HG02571 (cell line): Measurements from ENCODE around the gene TAF1C.
"Not testable (repeated sequence)": the region's sequence is repeated elsewhere in the genome, so short reads cannot be mapped to it uniquely, and the experiment has no call there.

Experiments used
- ATAC-seq: cut with Tn5 transposase; IDR thresholded peaks from one replicate; pipeline ENCODE4 v1.9.1; 2021; ENCODE audit warnings: mild to moderate bottlenecking, moderate library complexity; ENCODE audit not compliant: unreplicated experiment

Gene TAF1C, protein sequence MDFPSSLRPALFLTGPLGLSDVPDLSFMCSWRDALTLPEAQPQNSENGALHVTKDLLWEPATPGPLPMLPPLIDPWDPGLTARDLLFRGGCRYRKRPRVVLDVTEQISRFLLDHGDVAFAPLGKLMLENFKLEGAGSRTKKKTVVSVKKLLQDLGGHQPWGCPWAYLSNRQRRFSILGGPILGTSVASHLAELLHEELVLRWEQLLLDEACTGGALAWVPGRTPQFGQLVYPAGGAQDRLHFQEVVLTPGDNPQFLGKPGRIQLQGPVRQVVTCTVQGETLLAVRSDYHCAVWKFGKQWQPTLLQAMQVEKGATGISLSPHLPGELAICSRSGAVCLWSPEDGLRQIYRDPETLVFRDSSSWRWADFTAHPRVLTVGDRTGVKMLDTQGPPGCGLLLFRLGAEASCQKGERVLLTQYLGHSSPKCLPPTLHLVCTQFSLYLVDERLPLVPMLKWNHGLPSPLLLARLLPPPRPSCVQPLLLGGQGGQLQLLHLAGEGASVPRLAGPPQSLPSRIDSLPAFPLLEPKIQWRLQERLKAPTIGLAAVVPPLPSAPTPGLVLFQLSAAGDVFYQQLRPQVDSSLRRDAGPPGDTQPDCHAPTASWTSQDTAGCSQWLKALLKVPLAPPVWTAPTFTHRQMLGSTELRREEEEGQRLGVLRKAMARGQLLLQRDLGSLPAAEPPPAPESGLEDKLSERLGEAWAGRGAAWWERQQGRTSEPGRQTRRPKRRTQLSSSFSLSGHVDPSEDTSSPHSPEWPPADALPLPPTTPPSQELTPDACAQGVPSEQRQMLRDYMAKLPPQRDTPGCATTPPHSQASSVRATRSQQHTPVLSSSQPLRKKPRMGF

DNA sequence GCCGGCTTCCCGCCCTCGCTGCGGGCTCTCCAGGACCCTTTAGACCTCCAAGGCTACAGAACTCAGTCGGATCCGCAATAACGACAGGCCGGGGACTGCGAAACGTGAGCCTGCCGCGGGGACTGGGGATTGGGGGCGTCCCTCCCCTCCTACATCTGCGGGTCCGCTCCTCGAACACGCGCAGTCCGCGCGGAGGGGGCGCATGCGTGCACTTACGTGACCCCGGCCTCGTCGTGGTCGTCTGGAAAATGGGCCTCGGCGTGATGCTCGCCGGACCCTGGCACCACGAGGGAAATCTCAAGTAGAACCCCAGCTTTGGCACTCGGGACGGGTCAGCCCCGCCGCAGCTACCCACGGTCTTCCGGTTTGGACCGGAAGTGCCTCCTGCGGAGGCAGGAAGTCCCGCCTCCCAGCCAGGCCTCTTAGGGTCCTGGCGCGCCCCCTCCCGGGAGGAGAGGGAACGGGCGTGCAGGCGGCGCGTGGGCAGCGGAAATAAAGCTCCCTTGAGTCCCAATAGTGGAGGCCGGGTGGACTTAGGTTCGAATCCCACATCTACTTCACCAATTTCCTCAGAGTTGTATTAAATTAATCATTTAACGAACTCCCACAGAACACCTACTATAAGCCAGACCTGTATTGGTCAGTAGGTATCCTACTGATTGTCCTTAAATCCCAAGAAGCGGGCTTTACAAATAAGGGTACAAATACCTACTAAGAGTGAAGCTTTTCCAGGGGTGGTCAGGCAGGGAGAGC is at the start of gene TAF1C:
Gene TAF1C (minus strand): TSS at position 373 of the 753 bp plus-strand sequence. CDS start 2,069 bp downstream, outside the sequence.
- peak; percentile 94 for ATAC-seq

- ATAC-seq: no peak
Observed at GRCh38 chr16:84234321-84235241, 47.7 kb upstream of the TAF1C start.

DNA sequence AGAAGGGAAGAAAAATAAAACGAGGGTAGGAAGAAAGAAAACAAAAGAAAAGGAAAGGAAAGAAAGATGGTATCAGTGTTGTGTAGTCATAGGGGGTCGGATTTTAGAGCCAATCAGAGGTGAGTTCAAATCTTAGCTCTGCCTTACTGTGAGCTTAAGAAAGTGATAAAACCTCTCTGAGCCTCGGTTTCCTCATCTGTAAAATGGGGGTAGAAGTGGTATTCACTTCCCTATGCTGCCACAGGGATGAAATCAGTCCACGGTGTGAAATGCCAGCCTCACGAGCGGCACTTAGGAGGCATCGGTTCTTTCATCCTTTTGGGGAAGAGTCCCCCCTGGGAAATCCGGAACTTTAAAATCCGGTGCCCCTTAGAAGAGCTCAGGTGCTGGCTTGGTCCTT is 46.9 kb upstream of the TAF1C start:
- no peak for ATAC-seq

- ATAC-seq: no peak
Observed at GRCh38 chr16:84232969-84233368, 46.1 kb upstream of the TAF1C start.

GRCh38 chr16:84232060-84232459 is 45.2 kb upstream of the TAF1C start:
- no peak for ATAC-seq

DNA sequence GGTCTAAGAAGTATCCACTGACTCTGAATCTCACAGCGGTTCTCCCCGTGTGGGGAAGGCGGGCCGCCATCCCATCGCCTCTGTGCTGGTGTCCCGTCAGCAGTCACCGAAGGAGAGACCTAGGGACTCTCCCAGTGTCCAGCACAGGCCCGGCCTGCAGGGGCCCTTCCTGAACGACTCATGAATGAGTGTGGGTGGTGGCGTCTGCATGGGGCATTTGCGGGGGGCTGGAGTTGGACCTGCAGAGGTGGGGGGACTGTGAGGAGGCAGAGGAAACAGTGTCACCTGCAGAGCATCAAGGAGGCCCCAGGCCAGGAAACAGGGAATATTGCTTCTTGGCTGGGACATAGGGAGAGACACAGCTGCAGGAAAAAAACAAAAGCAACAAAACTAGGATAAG is 42.6 kb upstream of the TAF1C start:
- no peak for ATAC-seq

DNA sequence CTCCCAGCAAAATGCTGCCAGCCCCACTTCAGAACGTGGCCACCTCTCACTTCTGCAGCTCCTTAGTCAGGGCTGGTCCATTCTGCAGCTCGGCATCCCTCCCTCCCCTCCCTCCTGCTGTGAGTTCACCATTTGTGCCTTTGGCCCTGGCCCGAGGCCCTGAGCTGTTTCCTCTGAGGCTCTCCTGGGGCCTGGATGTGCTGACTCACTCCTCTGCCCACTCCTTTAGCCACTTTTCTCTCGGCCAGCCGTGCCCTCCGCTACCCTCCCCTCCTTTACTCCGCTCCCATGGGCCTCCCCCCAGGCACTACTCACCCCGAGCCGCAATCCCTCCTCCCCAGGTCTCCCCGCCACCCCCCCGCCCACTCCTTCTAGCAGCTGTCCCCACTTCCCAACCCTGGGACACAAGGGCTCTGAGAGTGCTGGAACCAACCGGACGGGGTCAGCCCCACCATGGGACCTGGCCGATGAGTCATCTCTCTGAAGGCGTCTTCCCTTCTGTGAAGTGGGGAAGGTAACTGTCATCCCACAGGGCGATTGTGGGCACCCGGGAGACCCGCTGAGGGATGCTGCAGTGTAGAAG is 41.5 kb upstream of the TAF1C start:
- no peak for ATAC-seq

GRCh38 chr16:84227548-84227947 is 40.7 kb upstream of the TAF1C start:
- ATAC-seq: no peak

DNA sequence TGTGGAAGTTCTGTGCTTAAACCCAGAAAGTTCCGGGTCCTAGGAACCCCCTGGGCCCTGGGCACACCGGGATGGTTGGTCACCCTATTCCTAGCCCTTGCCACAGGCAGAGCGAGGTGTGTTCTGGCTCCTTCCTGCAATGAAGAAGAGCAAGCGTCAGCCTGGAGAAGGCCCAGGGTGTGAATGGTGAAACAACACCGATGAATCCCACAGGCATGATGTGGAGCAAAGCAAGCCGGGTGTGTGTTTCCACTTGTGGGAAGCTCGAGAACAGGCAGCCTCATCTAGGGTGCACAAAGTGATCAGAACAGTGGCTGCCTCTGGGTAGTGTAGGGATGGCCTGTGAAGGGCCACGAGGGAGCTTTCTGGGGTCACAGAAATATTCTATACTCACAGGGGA is 39.2 kb upstream of the TAF1C start:
- no peak for ATAC-seq

DNA sequence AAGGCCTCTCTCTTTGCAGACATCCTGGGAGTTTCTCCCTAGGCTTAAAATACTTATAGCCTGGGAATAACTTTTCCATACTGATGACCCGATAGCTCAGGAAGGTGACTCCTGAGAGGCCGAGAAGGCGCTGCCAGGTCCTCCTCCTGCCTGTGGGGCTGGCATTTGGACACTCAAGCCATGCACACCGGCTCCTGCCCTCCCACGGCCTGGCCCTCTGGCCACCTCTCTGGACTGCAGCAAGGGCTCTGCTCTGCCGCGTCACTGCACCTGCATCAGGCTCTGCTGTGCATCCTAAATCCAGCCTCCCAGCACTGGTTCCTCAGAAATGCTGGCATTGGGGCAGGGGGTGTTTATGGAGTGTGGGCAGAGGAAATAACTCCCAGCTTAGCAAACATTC is 38.7 kb upstream of the TAF1C start:
- ATAC-seq: no peak

DNA sequence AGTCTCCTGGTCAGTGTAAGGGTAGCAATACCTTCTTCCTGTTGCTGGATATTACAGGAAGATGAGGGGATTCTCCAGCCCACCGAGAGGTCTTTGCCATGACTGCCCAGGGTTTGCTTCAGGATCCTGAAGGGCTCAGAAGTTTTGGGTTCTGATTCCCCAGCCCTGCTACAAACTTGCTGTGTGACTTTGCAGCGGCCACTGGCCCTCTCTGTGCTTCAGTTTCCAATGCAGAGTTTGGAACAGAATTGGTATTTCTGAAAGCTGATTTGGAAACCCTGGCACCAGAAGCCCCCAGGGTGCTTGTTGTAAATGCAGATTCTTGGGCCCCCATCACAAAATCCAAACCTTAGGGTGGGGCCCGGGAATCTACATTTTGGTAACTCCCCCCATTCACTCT is 38.3 kb upstream of the TAF1C start:
- ATAC-seq: no peak

DNA sequence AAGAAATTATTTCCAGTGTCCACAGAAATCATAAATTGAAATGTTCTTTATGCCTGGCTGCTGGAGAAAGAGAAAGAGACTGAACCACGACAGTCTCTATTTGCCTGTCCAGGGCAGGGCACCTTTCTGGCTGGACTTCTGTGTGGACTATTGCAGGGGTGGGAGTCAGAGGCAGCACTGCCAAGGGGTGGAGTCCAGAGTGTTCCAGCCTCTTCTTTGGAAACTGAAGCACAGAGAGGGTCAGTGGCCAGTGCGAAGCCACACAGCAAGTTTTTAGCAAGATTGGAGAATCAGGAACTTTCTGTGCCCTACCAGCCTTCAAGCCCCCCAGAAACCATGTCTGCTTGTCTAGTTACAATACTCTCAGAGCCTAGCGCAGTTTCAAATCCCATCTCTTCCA is 37.7 kb upstream of the TAF1C start:
- ATAC-seq: no peak

GRCh38 chr16:84223456-84223855 is 36.6 kb upstream of the TAF1C start:
- no peak for ATAC-seq

DNA sequence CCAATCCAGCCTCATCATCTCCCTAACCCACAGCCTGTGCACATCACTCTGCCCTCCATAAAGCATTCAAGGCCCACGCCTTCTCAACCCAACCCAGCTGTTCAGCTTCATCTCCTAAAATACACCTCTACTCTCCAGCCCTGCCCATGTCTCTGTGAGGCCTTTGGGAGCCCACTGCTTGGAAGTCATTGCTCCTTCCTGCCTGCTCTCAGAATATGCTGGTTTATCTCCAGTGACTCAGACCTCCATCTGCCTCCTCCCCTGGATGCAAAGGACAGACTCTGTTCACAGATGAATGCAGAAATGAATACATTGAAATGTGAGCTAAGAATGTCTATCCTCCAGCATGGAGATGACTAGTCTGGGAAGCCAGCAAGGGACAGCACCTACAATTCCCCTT is 34.0 kb upstream of the TAF1C start:
- ATAC-seq: no peak

GRCh38 chr16:84218956-84219355 is 32.1 kb upstream of the TAF1C start:
- no peak for ATAC-seq

DNA sequence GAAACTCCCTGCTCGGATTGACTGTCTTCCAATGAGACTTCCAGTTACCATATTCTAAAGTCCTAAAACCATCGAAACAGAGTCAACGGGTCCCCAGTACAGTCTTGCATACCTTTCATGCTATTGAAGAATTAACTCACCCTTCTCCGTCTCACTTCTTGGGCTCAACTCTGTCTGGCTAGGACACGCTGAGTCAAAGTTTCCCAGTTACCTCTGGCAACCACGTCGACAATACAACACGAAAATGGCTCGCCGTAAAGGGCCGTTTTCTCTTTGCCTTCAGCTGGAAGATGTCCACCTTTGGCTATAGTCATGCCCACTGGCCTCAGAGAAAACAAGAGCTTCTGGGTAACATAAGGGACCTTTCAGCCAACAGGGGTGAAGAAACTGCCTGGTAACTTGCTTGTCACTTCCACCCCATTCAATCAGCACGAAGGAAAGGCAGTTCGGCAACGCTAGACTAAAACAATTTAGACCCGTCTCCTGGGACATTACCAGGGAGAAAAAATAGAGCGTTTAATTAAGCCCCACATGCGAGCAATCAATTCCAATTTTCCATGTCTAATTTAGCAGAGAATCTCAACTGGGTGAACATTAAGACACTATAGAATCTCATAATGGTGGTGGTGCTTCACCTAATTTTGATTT is 31.4 kb upstream of the TAF1C start:
- no peak for ATAC-seq

DNA sequence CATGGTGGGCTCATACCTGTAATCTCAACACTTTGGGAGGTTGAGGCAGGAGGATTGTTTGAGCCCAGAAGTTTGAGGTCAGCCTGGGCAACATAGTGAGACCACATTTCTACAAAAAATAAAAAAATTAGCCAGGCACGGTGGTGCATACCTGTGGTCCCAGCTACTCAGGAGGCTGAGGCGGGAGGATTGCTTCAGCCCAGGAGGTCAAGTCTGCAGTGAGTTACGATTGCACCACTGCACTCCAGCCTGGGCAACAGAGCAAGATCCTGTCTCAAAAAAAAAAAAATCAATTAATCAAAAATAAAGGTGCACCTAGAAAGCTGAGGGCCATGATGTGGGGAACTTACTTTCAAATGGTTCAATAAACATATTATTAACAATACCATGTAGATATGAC is 29.3 kb upstream of the TAF1C start:
- ATAC-seq: not testable (repeated sequence)

DNA sequence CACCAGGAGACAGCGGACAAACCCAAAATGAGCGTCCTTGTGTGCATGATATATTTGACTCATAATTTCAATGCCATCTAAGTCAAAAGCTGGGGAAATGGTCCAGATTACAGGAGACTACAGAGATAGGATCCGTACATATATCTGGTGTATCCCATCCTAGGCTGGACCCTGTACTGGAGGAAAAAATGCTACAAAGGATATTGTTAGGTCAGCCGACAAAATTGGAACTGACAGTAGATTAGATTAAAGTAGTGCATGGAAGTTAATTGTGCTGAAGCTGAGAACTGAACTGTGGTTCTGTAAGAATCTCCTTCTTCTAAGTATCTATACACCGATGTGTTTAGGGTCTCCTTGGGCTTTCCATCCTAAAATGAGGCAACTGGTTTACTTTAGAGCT is 28.7 kb upstream of the TAF1C start:
- ATAC-seq: no peak

DNA sequence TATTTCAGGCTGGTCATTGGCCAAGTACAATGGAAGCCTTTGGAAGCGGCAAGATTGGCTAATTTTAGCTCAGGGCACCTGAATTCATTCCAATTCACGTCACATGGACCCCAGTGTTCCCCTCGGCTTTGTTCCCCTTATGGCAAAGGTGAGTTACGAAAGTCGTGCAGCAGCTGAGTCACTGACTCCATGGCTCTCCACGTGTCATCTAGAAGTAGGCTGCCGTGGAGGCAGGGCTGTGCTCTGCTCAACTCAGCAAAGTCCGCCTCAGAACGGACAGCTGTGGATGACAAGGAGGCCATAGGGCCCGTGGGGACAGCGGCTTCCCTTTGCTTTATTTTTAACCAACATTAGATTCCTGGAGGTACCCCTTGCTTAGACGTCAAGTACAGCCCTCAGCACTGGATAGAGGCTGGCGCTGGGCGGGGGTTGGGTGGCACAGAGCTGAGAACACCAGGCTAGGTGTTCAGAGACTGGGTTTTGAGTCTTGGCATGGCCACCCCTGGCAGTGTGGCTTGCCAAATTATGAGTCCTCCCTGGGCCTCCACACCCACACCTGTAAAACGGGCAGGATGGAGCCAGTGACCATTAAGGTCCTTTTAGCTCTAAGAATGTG is 27.7 kb upstream of the TAF1C start:
- ATAC-seq: no peak
